GM21825 (cell line): ENCODE results near the gene SHANK2.

Experiments
- ATAC-seq: cut with Tn5 transposase; IDR thresholded peaks from one replicate; pipeline ENCODE4 v1.9.1; 2021; ENCODE audit warnings: mild to moderate bottlenecking, moderate library complexity; ENCODE audit not compliant: unreplicated experiment

Gene SHANK2

DNA sequence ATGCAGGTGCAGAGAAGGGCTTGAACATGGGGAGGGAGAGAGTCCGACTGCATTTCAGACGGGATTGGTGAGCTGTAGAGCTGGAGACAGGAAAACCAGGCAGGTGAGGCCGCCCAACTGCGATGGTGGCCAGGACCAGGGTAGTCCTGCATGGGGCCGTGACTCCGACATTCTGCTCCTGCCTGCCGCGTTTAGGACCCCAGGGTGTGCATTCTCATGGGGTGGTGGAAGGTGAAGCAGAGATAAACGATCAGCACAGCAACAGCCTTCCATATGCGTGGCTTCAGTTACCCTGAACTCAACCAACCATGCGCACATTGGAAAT is 29.3 kb downstream of the SHANK2 start:
- no peak for ATAC-seq

DNA sequence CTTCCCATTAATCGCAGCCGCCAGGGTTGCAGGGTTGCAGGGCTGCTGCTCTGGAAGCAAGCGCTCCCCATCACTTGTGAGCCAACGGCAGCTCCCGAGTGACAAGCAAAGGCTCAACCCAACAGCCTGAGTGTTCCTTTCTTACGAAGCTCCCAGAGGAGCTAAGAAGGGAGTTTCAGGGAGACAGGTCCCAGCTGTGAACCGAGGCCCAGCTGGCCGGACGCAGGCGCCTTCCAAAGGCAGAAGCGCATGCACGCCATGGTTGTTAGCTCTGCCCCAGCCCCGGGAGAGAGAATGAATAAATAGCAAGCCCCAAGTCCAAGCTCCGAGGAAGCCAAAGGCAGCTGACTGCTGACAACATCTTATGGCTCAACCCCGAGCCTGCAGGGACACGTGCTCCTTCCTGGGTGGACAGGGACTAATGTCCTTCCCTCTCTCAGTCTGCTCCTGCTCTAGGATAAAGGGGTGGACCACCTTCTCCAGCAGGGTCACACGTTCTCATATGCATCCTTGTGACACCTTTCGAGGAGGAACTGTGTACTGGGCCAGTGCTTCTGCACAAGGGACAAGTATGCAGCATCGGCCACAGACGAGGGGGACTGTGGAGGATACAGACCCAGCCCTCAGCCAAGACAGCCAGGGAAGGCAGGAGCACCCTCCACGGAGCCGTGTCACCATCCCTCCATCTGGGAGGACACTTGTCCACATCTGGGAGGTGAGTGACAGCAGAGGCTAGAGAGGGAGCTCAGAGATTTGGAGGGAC is 29.9 kb downstream of the SHANK2 start:
- no peak for ATAC-seq

- ATAC-seq = no peak
These were observed 30.6 kb downstream of the SHANK2 start for GRCh38 chr11:71221821-71222220.

GRCh38 chr11:71221201-71221600 is 31.2 kb downstream of the SHANK2 start:
- no peak for ATAC-seq

- ATAC-seq = no peak
These were observed 33.4 kb downstream of the SHANK2 start for GRCh38 chr11:71218789-71219499.

GRCh38 chr11:71215425-71215965 is 36.9 kb downstream of the SHANK2 start:
- no peak for ATAC-seq

DNA sequence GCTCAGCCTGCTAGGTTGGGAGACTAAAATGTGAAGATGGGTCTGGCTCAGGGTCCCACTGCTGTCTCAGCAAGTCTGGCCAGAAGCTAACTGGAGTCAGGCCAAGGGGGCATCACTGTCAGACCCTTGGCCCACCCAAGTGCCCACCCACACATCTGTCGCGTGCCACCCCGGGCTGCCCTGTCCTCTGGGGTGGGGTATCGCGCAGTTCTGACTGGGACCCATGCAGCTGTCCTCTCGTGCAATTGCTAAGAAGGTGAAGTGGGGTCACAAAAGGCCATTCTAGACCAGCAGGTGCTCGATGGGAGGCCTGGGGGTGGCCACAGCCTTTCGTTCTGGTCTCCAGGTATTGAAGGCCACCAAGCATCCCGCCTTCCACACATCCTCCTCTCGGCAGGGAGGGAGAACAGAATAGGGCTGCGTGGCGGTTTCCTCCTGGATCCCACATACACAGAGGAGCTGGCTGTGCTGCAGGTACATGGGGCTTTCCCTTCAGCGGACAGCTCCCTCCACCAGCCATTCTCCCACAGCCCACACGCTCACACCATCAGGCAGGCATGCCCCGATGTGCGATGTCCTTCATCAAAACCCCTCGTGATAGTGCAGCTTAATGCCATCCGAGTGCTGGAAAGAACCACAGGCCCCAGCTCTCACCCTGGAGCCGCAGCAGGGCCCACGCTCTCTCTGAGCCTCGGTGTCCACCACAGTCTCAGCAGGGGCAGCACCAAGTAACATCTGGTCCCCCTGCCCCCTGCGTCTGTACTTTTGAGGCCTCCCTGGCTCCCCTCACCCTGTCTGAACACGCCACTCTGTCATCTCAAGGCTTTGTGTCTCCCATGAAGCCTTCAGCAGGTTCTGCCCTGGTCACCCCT is 37.6 kb downstream of the SHANK2 start:
- no peak for ATAC-seq

- ATAC-seq = no peak
These were observed 38.5 kb downstream of the SHANK2 start for GRCh38 chr11:71213696-71214552.

GRCh38 chr11:71212871-71213559 is 39.4 kb downstream of the SHANK2 start:
- no peak for ATAC-seq

DNA sequence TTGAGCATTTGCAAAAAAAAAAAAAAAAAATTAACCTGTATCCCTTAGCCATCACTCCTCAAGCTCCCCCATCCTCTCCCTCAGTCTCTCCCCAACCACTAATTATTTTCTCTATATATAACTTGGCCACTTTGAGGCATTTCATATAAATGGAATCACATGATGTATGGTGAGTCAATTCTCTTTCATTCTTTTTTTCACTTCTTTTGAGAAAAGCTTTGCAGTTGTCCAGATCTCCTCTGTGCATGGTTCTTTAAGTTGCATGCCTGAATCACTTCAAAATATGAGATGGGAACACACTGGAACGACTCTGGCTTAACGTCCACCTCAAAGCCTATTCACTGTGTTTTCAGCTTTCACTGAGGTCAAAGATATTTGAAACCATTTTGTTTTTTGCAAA is 40.7 kb downstream of the SHANK2 start:
- no peak for ATAC-seq

GRCh38 chr11:71210861-71211260 is 41.5 kb downstream of the SHANK2 start:
- ATAC-seq = no peak

DNA sequence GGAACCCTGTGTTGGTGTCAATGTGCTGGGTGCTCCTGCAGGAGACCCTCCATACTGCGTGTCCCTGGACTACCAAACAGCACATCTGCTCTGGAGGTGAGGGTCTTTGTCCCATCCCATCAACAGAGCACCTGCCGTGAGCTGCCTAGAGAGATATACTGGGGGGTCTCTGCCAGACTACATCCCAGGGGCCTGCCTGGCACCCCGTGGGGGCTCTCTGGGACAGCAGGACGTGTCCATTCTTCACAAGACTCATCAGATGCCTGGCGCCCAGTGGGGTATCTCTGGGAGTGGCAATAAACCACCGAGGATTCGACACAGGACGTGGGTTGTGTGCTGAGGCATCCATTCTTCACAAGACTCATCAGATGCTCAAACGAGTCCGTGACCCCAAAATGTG is 42.7 kb downstream of the SHANK2 start:
- no peak for ATAC-seq

DNA sequence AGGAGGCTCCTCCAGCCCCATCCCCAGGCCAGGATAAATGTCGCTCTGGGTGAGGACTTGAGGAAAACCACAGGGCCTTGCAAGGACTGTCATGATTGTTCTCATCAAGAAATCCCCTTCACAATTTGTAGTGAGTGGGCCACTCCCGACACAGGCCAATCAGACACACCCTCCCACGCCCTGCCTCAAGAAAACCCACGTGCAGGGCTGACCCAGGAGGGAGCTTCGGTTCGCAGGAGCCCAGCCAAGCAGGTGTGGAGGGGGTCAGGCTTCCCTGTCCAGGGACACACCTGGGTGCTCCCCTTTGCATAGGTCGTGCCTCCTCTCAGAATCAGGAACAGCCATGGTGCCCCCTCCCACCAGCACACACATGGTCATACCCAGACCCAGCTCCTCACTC is 43.2 kb downstream of the SHANK2 start:
- no peak for ATAC-seq

DNA sequence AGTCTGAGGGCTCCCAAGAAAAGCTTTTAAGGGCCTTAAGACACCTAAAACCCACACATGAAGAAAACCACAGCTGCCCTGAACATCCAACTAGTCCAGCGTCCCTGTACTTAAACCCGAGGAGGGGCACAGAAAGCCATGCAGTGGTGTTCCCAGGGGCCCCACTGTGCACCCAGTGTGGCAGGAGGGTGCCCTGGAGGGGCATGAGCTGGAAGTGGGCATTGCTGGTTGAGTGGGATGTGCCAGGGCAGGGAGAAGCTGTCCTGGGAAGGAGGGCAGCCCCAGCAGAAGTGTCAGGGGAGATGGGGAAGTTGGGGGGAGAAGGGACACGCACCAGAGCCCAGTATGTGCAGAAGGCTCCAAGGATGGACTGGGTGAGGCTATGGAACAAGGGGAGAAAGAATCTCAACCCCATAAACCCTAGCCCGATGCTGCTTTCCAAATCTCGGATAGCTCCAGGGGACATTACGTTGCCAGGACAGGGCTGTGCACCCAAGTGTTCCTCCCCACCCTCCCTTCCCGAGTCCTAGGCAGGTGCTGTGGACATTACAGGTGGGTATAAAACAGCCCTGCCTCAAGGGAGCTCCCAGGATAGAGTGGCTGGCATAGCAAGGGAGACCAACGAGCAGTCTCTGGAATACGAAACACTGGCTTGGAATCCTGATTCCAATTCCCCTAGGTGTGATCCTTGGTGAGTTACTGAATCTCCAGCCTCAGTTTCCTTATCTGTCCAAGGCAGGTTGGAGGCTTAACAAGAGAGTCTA is 44.2 kb downstream of the SHANK2 start:
- no peak for ATAC-seq

DNA sequence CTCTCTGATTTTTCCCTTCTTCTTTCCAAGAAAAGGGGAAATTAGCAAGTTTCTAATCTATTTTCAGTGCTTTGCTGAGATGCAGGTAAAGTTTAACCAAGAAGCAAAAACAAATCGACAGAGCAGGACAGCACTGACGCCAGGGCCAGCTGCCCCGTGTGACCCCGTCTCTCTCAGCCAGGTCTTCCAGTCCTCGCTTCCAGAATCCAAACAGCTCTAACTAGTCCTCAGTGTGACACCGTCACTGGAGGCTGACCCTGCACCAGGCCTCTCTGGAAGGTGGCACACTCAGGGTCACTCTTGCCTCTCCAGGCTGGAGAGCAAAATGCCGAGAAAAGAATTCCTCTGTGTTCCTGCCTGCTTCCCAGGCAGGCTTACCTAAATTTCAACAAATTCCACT is 44.8 kb downstream of the SHANK2 start:
- no peak for ATAC-seq

DNA sequence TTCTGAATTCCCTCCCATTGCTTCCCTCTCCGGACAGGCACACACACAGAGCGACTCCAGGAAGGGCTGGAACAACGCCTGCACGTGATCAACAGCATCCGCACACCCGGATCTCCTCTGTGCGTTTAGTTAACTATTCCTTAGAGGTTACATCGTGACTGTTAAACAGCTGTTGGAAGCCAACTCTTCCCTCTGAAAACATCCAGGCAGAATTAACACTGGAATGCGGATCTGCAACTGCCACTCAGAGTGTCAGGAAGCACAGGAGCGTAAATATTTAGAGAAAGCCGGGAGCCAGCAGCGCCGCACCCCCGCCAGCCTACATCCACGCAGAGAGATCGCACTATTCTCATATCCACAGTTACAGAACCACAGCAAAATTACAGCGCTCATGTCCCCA is 46.2 kb downstream of the SHANK2 start:
- ATAC-seq = no peak

DNA sequence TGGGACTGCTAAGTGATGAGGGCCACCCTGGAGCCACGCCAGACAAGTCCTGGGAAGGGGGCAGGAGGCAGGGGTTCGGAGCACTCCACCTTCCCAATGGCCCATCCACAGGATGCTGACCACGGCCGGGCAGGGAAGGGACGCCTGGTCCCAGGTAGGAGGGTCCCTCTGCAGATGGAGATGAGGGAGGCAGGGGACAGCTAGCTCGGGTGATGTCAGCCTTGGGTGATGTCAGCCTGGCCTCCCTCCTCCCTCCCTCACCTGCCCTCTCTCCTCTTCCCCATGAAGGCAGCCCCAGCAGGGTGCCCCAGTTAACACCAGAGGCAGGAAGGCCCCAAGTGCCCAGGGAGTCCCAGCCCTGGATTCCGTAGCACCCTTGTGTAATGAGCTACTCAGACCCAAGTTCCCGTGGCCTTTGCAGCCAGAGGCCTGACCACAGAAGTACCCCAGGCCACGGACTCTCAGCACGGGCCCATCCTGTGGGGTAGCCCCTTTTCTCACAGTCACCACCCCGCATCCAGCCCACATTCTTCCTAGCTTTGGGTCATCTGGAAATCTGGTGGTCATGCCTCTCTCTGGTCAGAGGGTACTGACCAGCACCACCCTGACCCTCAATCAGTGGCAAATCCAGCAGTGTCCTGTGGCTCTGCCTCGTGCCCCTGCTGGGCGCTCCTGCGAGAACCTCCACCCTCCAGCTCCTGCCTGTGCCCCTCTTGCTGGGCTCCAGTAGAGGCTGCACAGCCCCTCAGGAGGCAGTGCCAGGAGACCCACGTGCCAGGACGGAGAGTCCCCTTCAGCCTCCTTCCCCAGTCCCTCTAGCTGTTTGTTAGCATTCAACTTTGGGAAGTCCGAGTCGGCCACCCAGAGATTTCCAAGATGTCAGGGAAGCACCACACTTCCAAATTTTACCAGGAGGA is 47.4 kb downstream of the SHANK2 start:
- no peak for ATAC-seq

- ATAC-seq = no peak
These were observed 48.1 kb downstream of the SHANK2 start for GRCh38 chr11:71204294-71204693.
